SK-N-SH (cell line): ENCODE results near the gene EFTUD2. TPM values are rescaled to one million over a fixed set of nuclear protein-coding genes. Genes with fewer than 3 reads are reported as not detected.

Source experiments
- CTCF ChIA-PET: fragments of 300-600, 350-600 bp; formaldehyde crosslinking; extraction: SDS; loops from one replicate; lab custom pipeline; 2021; lab: Yijun Ruan, JAX
- POLR2A ChIA-PET: fragments of 350-600 bp; sonication (Branson Sonifier 250); formaldehyde crosslinking; extraction: SDS; loops from one replicate; lab custom pipeline; 2020; ENCODE audit warnings: antibody characterized with exemption, inconsistent platforms; lab: Yijun Ruan, JAX
- DNase-seq: peaks from one replicate; pipeline ENCODE4 v3.0.0; 2012
- H2AFZ ChIP-seq: fragments of 200-600 bp; sonication (generic); 2 replicates; pipeline ENCODE4 v1.8.1; 2016; ENCODE audit warnings: antibody characterized with exemption, mild to moderate bottlenecking, low read depth
- H3F3A ChIP-seq: fragments of 200-600 bp; sonication (generic); replicated peaks from 2 replicates; pipeline ENCODE3; 2016; ENCODE audit warnings: antibody characterized with exemption, mild to moderate bottlenecking; ENCODE audit not compliant: insufficient read depth
- H3K27ac ChIP-seq, 2 experiments: fragments of 200-500 bp in 1 of 2; fragments of 200-600 bp in 1 of 2; sonication (Bioruptor generic) in 1 of 2; sonication (generic), shearing (Covaris generic) in 1 of 2; 2 replicates each; pipeline versions ENCODE4 v1.5.1 to v1.6.1; 2014 to 2016; ENCODE audit warnings: low read depth in 2 of 2, inconsistent platforms in 1 of 2, low read length in 1 of 2, mild to moderate bottlenecking in 1 of 2, mixed read lengths in 1 of 2
- H3K27me3 ChIP-seq: fragments of 200-600 bp; sonication (generic), shearing (Covaris generic); 2 replicates; pipeline ENCODE4 v1.6.1; 2016; ENCODE audit warnings: mixed run types; ENCODE audit not compliant: insufficient read depth
- H3K36me3 ChIP-seq, 2 experiments: fragments of 200-500 bp in 1 of 2; fragments of 200-600 bp in 1 of 2; sonication (Bioruptor generic) in 1 of 2; sonication (generic) in 1 of 2; replicated peaks in 1 of 2; 2 replicates each; pipeline versions ENCODE3 to v1.5.1; 2014 to 2016; ENCODE audit warnings: low read length in 1 of 2, mild to moderate bottlenecking in 1 of 2; ENCODE audit not compliant: insufficient read depth in 2 of 2, control insufficient read depth in 1 of 2
- H3K4me1 ChIP-seq, 2 experiments: fragments of 200-500 bp in 1 of 2; fragments of 200-600 bp in 1 of 2; sonication (Bioruptor generic) in 1 of 2; sonication (generic), shearing (Covaris generic) in 1 of 2; 2 replicates each; pipeline versions ENCODE4 v1.5.1 to v1.6.1; 2014 to 2016; ENCODE audit warnings: low read depth in 1 of 2, low read length in 1 of 2, mixed run types in 1 of 2; ENCODE audit not compliant: insufficient read depth in 2 of 2, control insufficient read depth in 1 of 2
- H3K4me2 ChIP-seq: fragments of 200-600 bp; sonication (generic), shearing (Covaris generic); 2 replicates; pipeline ENCODE4 v1.6.1; 2017; ENCODE audit warnings: mixed run types
- H3K4me3 ChIP-seq, 2 experiments: fragments of 200-500 bp in 1 of 2; fragments of 200-600 bp in 1 of 2; sonication (Bioruptor generic) in 1 of 2; sonication (generic), shearing (Covaris generic) in 1 of 2; 2 replicates each; pipeline versions ENCODE4 v1.5.1 to v1.8.1; 2014 to 2016; ENCODE audit warnings: low read depth in 2 of 2, inconsistent platforms in 1 of 2, low read length in 1 of 2, mild to moderate bottlenecking in 1 of 2, mixed read lengths in 1 of 2, moderate library complexity in 1 of 2
- H3K79me2 ChIP-seq: fragments of 200-600 bp; sonication (generic); 2 replicates; pipeline ENCODE4 v1.8.1; 2017; ENCODE audit warnings: mild to moderate bottlenecking; ENCODE audit not compliant: insufficient read depth
- H3K9ac ChIP-seq: fragments of 200-600 bp; sonication (generic); 2 replicates; pipeline ENCODE4 v1.6.1; 2017; ENCODE audit warnings: mixed run types
- H3K9me2 ChIP-seq: fragments of 200-600 bp; sonication (generic); 2 replicates; pipeline ENCODE4 v1.6.1; 2017; ENCODE audit warnings: mixed run types
- H3K9me3 ChIP-seq: fragments of 200-600 bp; sonication (generic); 2 replicates; pipeline ENCODE4 v1.6.1; 2017; ENCODE audit warnings: mixed run types, mild to moderate bottlenecking, moderate library complexity
- H4K20me1 ChIP-seq: fragments of 200-600 bp; sonication (generic); 2 replicates; pipeline ENCODE4 v1.6.1; 2017; ENCODE audit warnings: mild to moderate bottlenecking, mixed run types; ENCODE audit not compliant: insufficient read depth
- EZH2phosphoT487 ChIP-seq: fragments of 200-600 bp; sonication (generic); IDR thresholded peaks from 2 replicates; pipeline ENCODE4 v1.6.1; 2017; ENCODE audit warnings: low read depth, mixed run types, mild to moderate bottlenecking, antibody characterized with exemption, moderate library complexity, borderline replicate concordance
- FOSL2 ChIP-seq: IDR thresholded peaks from 2 replicates; pipeline ENCODE4 v1.4.0; 2012; ENCODE audit warnings: low read depth, mild to moderate bottlenecking, moderate library complexity, borderline replicate concordance
- FOXM1 ChIP-seq: IDR thresholded peaks from 2 replicates; pipeline ENCODE4 v1.4.0; 2012; ENCODE audit warnings: low read depth, mild to moderate bottlenecking
- GABPA ChIP-seq: IDR thresholded peaks from 2 replicates; pipeline ENCODE4 v1.4.0; 2012; ENCODE audit warnings: low read depth, mild to moderate bottlenecking
- JUND ChIP-seq: IDR thresholded peaks from 2 replicates; pipeline ENCODE4 v1.4.0; 2012
- MXI1 ChIP-seq: IDR thresholded peaks from 2 replicates; pipeline ENCODE4 v1.6.1; 2012; ENCODE audit warnings: mild to moderate bottlenecking, low read depth, low read length, improper control_type of control experiment
- NFIC ChIP-seq: IDR thresholded peaks from 2 replicates; pipeline ENCODE4 v1.4.0; 2012; ENCODE audit warnings: borderline replicate concordance
- RAD21 ChIP-seq: IDR thresholded peaks from 2 replicates; pipeline ENCODE4 v1.6.1; 2012; ENCODE audit warnings: mild to moderate bottlenecking, low read length
- SMC3 ChIP-seq: IDR thresholded peaks from 2 replicates; pipeline ENCODE4 v1.6.1; 2012; ENCODE audit warnings: low read depth, low read length, improper control_type of control experiment
- TCF12 ChIP-seq: IDR thresholded peaks from 2 replicates; pipeline ENCODE4 v1.4.0; 2012
- WGBS: methylation state at CpG from one replicate; pipeline ENCODE4 v1.1.6; 2017; ENCODE audit warnings: low lambda C conversion rate; 5-methylcytosine and 5-hydroxymethylcytosine counted together
- polyA plus RNA-seq, 3 experiments: library from polyadenylated mRNA; depleted of rRNA; stranded (reverse); fragments of >200 nt; gene quantifications; 2 replicates each; pipeline ENCODE4 v1.2.3, GENCODE V29; 2012
- TF ChIP-seq, protein P1 (sequence below): fragments of 200-600 bp; sonication (generic); IDR thresholded peaks from 2 replicates; pipeline ENCODE4 v1.6.1; 2017; ENCODE audit warnings: antibody characterized with exemption, mild to moderate bottlenecking, moderate library complexity
- TF ChIP-seq, protein P2 (sequence below): IDR thresholded peaks from 2 replicates; pipeline ENCODE4 v1.6.1; 2012; ENCODE audit warnings: mild to moderate bottlenecking, low read depth, low read length, moderate library complexity
- TF ChIP-seq, protein P3 (sequence below): IDR thresholded peaks from 2 replicates; pipeline ENCODE4; 2012
- TF ChIP-seq, protein P4 (sequence below): IDR thresholded peaks from 2 replicates; pipeline ENCODE4 v1.4.0; 2012; ENCODE audit warnings: low read depth

EFTUD2 gene
- polyA plus RNA-seq, 1 of the 3 experiments (the other 2 are of a cell fraction) = 82.9 TPM

GRCh38 chr17:44902135-44902760 lies 3.0 kb upstream of the EFTUD2 start (continued):
- TF ChIP-seq, protein P1, sequence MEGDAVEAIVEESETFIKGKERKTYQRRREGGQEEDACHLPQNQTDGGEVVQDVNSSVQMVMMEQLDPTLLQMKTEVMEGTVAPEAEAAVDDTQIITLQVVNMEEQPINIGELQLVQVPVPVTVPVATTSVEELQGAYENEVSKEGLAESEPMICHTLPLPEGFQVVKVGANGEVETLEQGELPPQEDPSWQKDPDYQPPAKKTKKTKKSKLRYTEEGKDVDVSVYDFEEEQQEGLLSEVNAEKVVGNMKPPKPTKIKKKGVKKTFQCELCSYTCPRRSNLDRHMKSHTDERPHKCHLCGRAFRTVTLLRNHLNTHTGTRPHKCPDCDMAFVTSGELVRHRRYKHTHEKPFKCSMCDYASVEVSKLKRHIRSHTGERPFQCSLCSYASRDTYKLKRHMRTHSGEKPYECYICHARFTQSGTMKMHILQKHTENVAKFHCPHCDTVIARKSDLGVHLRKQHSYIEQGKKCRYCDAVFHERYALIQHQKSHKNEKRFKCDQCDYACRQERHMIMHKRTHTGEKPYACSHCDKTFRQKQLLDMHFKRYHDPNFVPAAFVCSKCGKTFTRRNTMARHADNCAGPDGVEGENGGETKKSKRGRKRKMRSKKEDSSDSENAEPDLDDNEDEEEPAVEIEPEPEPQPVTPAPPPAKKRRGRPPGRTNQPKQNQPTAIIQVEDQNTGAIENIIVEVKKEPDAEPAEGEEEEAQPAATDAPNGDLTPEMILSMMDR = no peak

DNA sequence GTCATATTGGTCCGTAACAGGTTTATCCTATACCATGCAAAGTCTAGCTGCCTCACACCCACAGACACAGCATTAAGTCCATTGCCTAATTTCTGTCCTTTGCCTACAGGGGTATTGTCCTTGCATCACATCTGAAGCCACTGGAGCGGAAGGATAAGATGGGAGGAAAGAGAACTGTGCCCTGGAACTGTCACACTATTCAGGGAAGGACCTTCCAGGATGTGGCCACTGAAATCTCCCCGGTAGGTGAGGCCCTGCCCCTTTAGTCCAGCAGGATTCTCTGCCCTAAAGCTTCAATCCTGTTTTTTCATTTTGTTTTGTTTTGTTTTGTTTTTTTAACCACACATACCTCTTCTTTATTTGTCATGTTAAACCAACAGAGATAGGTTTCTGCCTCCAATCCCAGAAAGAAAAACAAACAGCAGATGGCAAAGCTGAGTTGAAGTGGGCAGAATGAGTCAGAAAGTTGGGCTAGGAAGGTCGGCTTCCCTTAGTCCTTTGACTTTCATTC lies 2.2 kb upstream of the EFTUD2 start:
- Histone ChIP-seq H3K4me2 (peak overlapping the region; percentile 91), H3K79me2 (peaks cover 27% of the 10 kb centered on the region), H4K20me1 (no peaks in the 10 kb centered on the region), H3F3A (peaks cover 32% of the 10 kb centered on the region), H3K27me3 (no peaks in the 10 kb centered on the region), H3K36me3 (peaks cover 0 to under 1% of the 10 kb centered on the region in 2 experiments), H3K4me1 (peaks cover 8 to 40% of the 10 kb centered on the region in 2 experiments; a peak in 3 of 4 replicates), H2AFZ (no peak overlapping the region), H3K27ac (peak overlapping the region in 1 of 2 experiments; percentile 94; a peak in 2 of 4 replicates), H3K4me3 (no peak overlapping the region), H3K9me3 (no peaks in the 10 kb centered on the region), H3K9me2 (no peaks in the 10 kb centered on the region), H3K9ac (peak overlapping the region; percentile 47)
- ChIA-PET CTCF (interaction anchor here (1.1 to 6.8 kb wide), 6 partner anchors 10 to 248 kb away, joined by 3 to 38 read pairs (median 5); no protein-coding TSS in a partner anchor), POLR2A (interaction anchor here (0.6 kb wide), 1 partner anchor 187 kb away, joined by 5 read pairs; no protein-coding TSS in a partner anchor)
- TF ChIP-seq RAD21 = peak; percentile 21; the same call in 1 of the 2 replicates
- TF ChIP-seq FOXM1 = no peak
- TF ChIP-seq NFIC = peak; percentile 35; the same call in 1 of the 2 replicates
- peak; percentile 54 for TF ChIP-seq JUND
- TF ChIP-seq SMC3 = peak; percentile 29
- peak; percentile 67; the same call in 1 of the 2 replicates for TF ChIP-seq FOSL2
- TF ChIP-seq, protein P1 = peak; percentile 53
- no peak for TF ChIP-seq MXI1
- TF ChIP-seq TCF12 = peak; percentile 62
- WGBS = 58% methylated on average over 4 of the region's 4 CpGs
- no peak for DNase-seq

GRCh38 chr17:44900894-44901293 lies 1.6 kb upstream of the EFTUD2 start:
- Histone ChIP-seq H3K4me1 (peaks cover 8 to 36% of the 10 kb centered on the region in 2 experiments; a peak in 3 of 4 replicates), H3F3A (peaks cover 32% of the 10 kb centered on the region), H4K20me1 (no peaks in the 10 kb centered on the region), H3K4me3 (no peak overlapping the region), H3K9ac (peak overlapping the region; percentile 98), H3K9me2 (no peaks in the 10 kb centered on the region), H3K4me2 (peak overlapping the region; percentile 91), H3K79me2 (peaks cover 33% of the 10 kb centered on the region), H3K27me3 (no peaks in the 10 kb centered on the region), H2AFZ (no peak overlapping the region), H3K36me3 (peaks cover under 1 to 7% of the 10 kb centered on the region in 2 experiments), H3K27ac (peak overlapping the region in 1 of 2 experiments; percentile 94; a peak in 2 of 4 replicates), H3K9me3 (no peaks in the 10 kb centered on the region)
- ChIA-PET POLR2A (interaction anchor here (0.6 kb wide), 1 partner anchor 188 kb away, joined by 5 read pairs; no protein-coding TSS in a partner anchor), CTCF (interaction anchor here (1.3 to 6.8 kb wide), 5 partner anchors 19 to 198 kb away, joined by 7 to 38 read pairs (median 22); no protein-coding TSS in a partner anchor)
- WGBS = 22% methylated on average over 3 of the region's 3 CpGs
- no peak for DNase-seq
- TF ChIP-seq GABPA (no peak), EZH2phosphoT487 (no peak), NFIC (peak; percentile 86)
- TF ChIP-seq, protein P2, sequence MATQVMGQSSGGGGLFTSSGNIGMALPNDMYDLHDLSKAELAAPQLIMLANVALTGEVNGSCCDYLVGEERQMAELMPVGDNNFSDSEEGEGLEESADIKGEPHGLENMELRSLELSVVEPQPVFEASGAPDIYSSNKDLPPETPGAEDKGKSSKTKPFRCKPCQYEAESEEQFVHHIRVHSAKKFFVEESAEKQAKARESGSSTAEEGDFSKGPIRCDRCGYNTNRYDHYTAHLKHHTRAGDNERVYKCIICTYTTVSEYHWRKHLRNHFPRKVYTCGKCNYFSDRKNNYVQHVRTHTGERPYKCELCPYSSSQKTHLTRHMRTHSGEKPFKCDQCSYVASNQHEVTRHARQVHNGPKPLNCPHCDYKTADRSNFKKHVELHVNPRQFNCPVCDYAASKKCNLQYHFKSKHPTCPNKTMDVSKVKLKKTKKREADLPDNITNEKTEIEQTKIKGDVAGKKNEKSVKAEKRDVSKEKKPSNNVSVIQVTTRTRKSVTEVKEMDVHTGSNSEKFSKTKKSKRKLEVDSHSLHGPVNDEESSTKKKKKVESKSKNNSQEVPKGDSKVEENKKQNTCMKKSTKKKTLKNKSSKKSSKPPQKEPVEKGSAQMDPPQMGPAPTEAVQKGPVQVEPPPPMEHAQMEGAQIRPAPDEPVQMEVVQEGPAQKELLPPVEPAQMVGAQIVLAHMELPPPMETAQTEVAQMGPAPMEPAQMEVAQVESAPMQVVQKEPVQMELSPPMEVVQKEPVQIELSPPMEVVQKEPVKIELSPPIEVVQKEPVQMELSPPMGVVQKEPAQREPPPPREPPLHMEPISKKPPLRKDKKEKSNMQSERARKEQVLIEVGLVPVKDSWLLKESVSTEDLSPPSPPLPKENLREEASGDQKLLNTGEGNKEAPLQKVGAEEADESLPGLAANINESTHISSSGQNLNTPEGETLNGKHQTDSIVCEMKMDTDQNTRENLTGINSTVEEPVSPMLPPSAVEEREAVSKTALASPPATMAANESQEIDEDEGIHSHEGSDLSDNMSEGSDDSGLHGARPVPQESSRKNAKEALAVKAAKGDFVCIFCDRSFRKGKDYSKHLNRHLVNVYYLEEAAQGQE = 0 out of 2 replicates have a peak, but pooled peaks have one; percentile 29
- TF ChIP-seq, protein P3, sequence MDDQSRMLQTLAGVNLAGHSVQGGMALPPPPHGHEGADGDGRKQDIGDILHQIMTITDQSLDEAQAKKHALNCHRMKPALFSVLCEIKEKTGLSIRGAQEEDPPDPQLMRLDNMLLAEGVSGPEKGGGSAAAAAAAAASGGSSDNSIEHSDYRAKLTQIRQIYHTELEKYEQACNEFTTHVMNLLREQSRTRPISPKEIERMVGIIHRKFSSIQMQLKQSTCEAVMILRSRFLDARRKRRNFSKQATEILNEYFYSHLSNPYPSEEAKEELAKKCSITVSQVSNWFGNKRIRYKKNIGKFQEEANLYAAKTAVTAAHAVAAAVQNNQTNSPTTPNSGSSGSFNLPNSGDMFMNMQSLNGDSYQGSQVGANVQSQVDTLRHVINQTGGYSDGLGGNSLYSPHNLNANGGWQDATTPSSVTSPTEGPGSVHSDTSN = no peak
- TF ChIP-seq, protein P4, sequence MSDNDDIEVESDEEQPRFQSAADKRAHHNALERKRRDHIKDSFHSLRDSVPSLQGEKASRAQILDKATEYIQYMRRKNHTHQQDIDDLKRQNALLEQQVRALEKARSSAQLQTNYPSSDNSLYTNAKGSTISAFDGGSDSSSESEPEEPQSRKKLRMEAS = peak; percentile 23; the same call in 1 of the 2 replicates
